GM21390 (cell line): ENCODE data around the gene TNIP1.

Experiments
- ATAC-seq: cut with Tn5 transposase; IDR thresholded peaks from one replicate; pipeline ENCODE4 v1.9.1; 2021; ENCODE audit not compliant: unreplicated experiment

Gene TNIP1

GRCh38 chr5:151080613-151081430, at the start of gene TNIP1:
TNIP1 (minus strand) TSS chr5:151081034; CDS start chr5:151065095, 15,939 bp downstream.
- peak; percentile 70 for ATAC-seq

GRCh38 chr5:151130235-151130921, 49.5 kb upstream of the TNIP1 start:
- ATAC-seq = no peak

- ATAC-seq = no peak
Measured at GRCh38 chr5:151128817-151129216, 48.0 kb upstream of the TNIP1 start.

- no peak for ATAC-seq
Measured at GRCh38 chr5:151127926-151128325, 47.1 kb upstream of the TNIP1 start.

- no peak for ATAC-seq
Measured at GRCh38 chr5:151126199-151126645, 45.4 kb upstream of the TNIP1 start.

GRCh38 chr5:151125421-151125820, 44.6 kb upstream of the TNIP1 start:
- peak; percentile 29 for ATAC-seq

- ATAC-seq = peak; percentile 81
Measured at GRCh38 chr5:151123897-151124751, 43.3 kb upstream of the TNIP1 start.

- ATAC-seq = no peak
Measured at GRCh38 chr5:151122828-151123227, 42.0 kb upstream of the TNIP1 start.

GRCh38 chr5:151121665-151122064, 40.8 kb upstream of the TNIP1 start:
- no peak for ATAC-seq

GRCh38 chr5:151121095-151121494, 40.3 kb upstream of the TNIP1 start:
- ATAC-seq = no peak

- no peak for ATAC-seq
Measured at GRCh38 chr5:151118913-151119575, 38.2 kb upstream of the TNIP1 start.

- ATAC-seq = peak; percentile 37
Measured at GRCh38 chr5:151115272-151115905, 34.6 kb upstream of the TNIP1 start.

- no peak for ATAC-seq
Measured at GRCh38 chr5:151113651-151114050, 32.8 kb upstream of the TNIP1 start.

- ATAC-seq = peak; percentile 48
Measured at GRCh38 chr5:151110992-151111391, 30.2 kb upstream of the TNIP1 start.

- ATAC-seq = no peak
Measured at GRCh38 chr5:151110122-151110681, 29.4 kb upstream of the TNIP1 start.

- ATAC-seq = no peak
Measured at GRCh38 chr5:151108566-151108965, 27.7 kb upstream of the TNIP1 start.

- no peak for ATAC-seq
Measured at GRCh38 chr5:151107738-151108520, 27.1 kb upstream of the TNIP1 start.

GRCh38 chr5:151107084-151107483, 26.2 kb upstream of the TNIP1 start:
- no peak for ATAC-seq

- no peak for ATAC-seq
Measured at GRCh38 chr5:151106509-151106908, 25.7 kb upstream of the TNIP1 start.
